Ectodermal cell (in vitro differentiated cells): Measurements from ENCODE around the gene TMTC2.

Experiments used
- H3K27ac ChIP-seq: 2 replicates; pipeline ENCODE4 v1.7.0; 2013; ENCODE audit warnings: mild to moderate bottlenecking, low read depth, low read length; ENCODE audit not compliant: insufficient read depth, poor library complexity, severe bottlenecking
- H3K27me3 ChIP-seq: 2 replicates; pipeline ENCODE4 v1.7.0; 2013; ENCODE audit warnings: mild to moderate bottlenecking, low read length; ENCODE audit not compliant: insufficient read depth, control insufficient read depth, poor library complexity, severe bottlenecking
- H3K36me3 ChIP-seq: one replicate; pipeline ENCODE4 v1.7.0; 2013; ENCODE audit warnings: low read length; ENCODE audit not compliant: control insufficient read depth, insufficient read depth
- H3K4me1 ChIP-seq: one replicate; pipeline ENCODE4 v1.7.0; 2013; ENCODE audit warnings: low read length; ENCODE audit not compliant: control insufficient read depth, insufficient read depth
- H3K4me3 ChIP-seq: 2 replicates; pipeline ENCODE4 v1.7.0; 2013; ENCODE audit warnings: low read depth, low read length, control low read depth; ENCODE audit not compliant: insufficient read depth
- H3K9me3 ChIP-seq: 2 replicates; pipeline ENCODE4 v1.7.0; 2013; ENCODE audit warnings: mild to moderate bottlenecking, low read length, moderate library complexity; ENCODE audit not compliant: control insufficient read depth
- WGBS, 2 experiments: methylation state at CpG; one replicate each; pipeline ENCODE4 v1.1.7; 2013; ENCODE audit warnings: missing lambda C conversion rate in 2 of 2; 5-methylcytosine and 5-hydroxymethylcytosine counted together

The TMTC2 gene

DNA sequence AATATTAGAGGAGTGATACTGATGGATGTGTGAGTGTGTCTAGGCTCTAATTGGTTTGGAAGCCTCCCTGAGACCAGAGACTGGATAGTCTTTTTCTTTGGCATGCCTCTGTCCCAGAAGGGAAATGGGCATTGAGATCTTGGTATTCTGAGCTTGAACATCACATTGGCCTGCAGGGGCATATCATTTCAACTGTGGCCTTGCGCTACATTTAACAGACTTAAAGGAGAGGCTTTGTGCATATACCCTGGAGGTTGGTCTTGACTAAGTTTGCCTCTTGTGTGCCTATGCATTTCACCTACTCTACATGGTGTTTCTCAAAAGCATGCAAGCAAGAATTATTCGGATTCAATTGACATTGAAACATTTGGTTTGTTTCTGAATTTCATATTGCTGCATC, 185.4 kb downstream of the TMTC2 start:
- WGBS, 2 experiments, result 95 to 98% methylated on average over 2 of the region's 2 CpGs
- Histone ChIP-seq H3K4me3 (no peak overlapping the region), H3K27ac (no peak overlapping the region), H3K4me1 (peaks cover 32% of the 10 kb centered on the region), H3K36me3 (no peaks in the 10 kb centered on the region), H3K27me3 (no peaks in the 10 kb centered on the region), H3K9me3 (no peaks in the 10 kb centered on the region)

DNA sequence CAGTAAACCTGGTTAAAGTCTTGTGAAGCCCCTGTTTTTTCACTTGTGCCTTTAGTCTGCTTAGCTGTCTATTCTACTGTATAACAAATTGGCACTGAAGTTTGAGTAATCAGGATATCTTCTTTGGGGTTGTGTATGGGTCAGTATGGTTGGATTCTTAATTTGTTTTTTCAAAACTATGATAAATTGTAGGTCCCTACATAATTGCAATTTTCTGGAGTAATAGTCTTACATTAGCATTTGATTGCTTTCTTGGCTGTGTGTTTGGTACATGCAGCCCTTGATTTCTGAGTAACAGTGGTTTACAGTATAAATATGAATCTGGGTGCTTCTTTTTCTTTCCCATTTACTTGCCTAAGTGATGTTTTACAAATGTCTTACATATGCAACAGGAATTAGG, 186.6 kb downstream of the TMTC2 start:
- Histone ChIP-seq H3K36me3 (no peaks in the 10 kb centered on the region), H3K4me1 (peaks cover 27% of the 10 kb centered on the region), H3K4me3 (no peak overlapping the region), H3K9me3 (no peaks in the 10 kb centered on the region), H3K27ac (no peak overlapping the region), H3K27me3 (no peaks in the 10 kb centered on the region)

DNA sequence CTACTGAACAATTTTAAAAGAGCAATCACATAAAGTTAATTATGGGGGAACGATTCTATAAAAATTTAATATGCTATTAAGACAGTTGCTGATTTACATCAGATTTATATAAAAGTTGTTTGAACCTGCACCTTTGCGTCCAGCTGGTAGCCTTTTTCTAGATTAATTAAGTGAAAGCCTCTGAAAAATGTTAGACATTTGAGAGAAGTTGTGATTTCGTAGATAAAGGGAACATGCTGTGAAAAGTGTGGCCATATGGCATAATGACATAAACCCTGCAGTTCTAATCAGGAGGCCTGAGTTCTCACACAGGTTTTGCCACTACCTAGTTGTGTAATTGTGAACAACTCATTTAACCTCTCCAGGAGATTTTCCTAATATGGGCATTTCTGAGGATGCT, 187.2 kb downstream of the TMTC2 start:
- H3K36me3 ChIP-seq, result no peaks in the 10 kb centered on the region
- H3K4me3 ChIP-seq, result no peak overlapping the region
- no peak overlapping the region for H3K27ac ChIP-seq
- H3K27me3 ChIP-seq, result no peaks in the 10 kb centered on the region
- no peaks in the 10 kb centered on the region for H3K9me3 ChIP-seq
- peaks cover 21% of the 10 kb centered on the region for H3K4me1 ChIP-seq
- 87 to 88% methylated on average over 2 to 3 of the region's 3 CpGs for WGBS, 2 experiments

DNA sequence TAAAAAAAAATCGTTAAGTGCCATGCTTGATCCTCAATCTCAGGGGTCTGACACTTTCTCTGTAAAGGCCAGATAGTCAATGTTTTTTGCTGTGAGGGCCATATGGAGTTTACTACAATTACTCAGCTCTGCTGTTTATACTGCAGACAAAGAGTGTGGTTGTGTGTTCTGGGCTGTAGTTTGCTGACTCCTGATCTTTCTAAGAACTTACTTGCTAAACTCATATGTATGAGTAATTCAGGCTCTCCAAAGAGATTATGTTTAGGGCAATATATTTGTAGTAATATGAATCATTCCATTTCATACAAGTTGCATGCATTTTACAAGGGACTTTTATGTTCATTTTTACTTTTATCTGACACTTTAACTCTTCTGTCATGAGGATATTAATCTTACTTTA, 188.2 kb downstream of the TMTC2 start:
- no peak overlapping the region for H3K27ac ChIP-seq
- H3K27me3 ChIP-seq, result no peaks in the 10 kb centered on the region
- no peaks in the 10 kb centered on the region for H3K36me3 ChIP-seq
- no peak overlapping the region for H3K4me3 ChIP-seq
- WGBS, 2 experiments, result 85 to 89% methylated on average over 1 of the region's 1 CpG
- peaks cover 20% of the 10 kb centered on the region for H3K4me1 ChIP-seq
- no peaks in the 10 kb centered on the region for H3K9me3 ChIP-seq

DNA sequence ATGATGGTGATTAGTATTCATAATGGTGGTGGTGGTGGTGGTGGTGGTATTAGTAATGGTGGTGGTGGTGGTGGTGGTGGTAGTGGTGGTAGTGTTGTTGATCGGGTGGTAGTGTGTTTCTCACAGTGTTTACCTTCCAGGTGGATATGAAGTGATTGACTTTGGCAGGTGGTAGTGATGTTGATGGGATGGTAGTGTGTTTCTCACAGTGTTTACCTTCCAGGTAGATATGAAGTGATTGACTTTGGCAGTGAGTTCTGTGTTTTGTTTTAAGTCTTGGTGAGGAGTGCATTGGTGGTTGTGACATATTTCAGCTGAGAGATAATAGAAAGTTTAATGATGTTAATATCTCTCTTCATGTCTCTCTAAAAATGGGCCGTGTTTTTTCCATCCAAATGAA, 189.4 kb downstream of the TMTC2 start:
- Histone ChIP-seq H3K36me3 (no peaks in the 10 kb centered on the region), H3K4me1 (peaks cover 9% of the 10 kb centered on the region), H3K9me3 (no peaks in the 10 kb centered on the region), H3K27ac (no peak overlapping the region), H3K4me3 (no peak overlapping the region), H3K27me3 (no peaks in the 10 kb centered on the region)
- 91 to 92% methylated on average over 1 to 2 of the region's 2 CpGs for WGBS, 2 experiments

DNA sequence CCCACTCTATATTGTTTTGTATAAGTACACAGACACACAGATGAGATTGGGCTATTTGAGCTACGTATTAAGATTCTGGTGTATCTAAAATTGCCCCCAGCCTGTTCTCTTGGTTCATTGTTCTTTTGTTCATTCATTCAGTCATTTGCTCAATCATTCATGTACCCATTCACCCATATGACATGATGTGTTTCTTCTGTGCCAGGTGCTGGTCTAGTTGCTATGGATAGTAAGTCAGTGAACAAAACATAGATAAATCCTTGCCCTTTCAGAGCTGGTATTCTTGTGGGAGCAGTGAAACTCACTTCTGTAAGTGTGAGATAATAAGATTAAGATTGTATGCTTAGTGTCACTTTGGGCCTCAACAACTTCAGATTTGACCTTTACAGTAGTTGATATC, 191.3 kb downstream of the TMTC2 start:
- no peaks in the 10 kb centered on the region for H3K9me3 ChIP-seq
- H3K4me1 ChIP-seq, result peaks cover 7% of the 10 kb centered on the region
- H3K4me3 ChIP-seq, result no peak overlapping the region
- no peaks in the 10 kb centered on the region for H3K36me3 ChIP-seq
- WGBS, 2 experiments, result 82 to 95% methylated on average over 1 of the region's 1 CpG
- H3K27me3 ChIP-seq, result no peaks in the 10 kb centered on the region
- H3K27ac ChIP-seq, result no peak overlapping the region

DNA sequence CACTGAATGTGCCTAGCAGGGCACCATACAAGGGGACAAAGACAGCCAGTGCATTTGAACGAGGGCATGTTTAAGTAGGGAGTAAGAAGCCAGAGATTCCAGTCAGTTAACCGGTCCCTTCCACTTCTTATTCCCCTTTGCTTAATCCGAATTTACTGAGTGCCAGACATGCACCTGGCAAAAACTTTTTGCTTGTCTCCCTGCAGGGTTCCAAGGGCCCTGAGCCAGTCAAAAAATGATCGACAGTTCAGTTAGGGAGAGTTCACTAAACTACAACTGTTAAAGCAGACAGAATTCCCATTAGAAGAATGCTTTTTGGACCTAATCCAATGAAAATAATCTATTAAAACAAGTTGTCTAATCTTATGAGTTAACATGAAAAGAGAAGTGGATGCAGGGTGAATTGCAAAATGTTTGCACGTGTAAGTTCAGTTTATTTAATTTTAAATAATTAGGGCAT, 193.8 kb downstream of the TMTC2 start:
- no peaks in the 10 kb centered on the region for H3K36me3 ChIP-seq
- WGBS, 2 experiments, result 71 to 75% methylated on average over 5 of the region's 5 CpGs
- peaks cover 10% of the 10 kb centered on the region for H3K4me1 ChIP-seq

DNA sequence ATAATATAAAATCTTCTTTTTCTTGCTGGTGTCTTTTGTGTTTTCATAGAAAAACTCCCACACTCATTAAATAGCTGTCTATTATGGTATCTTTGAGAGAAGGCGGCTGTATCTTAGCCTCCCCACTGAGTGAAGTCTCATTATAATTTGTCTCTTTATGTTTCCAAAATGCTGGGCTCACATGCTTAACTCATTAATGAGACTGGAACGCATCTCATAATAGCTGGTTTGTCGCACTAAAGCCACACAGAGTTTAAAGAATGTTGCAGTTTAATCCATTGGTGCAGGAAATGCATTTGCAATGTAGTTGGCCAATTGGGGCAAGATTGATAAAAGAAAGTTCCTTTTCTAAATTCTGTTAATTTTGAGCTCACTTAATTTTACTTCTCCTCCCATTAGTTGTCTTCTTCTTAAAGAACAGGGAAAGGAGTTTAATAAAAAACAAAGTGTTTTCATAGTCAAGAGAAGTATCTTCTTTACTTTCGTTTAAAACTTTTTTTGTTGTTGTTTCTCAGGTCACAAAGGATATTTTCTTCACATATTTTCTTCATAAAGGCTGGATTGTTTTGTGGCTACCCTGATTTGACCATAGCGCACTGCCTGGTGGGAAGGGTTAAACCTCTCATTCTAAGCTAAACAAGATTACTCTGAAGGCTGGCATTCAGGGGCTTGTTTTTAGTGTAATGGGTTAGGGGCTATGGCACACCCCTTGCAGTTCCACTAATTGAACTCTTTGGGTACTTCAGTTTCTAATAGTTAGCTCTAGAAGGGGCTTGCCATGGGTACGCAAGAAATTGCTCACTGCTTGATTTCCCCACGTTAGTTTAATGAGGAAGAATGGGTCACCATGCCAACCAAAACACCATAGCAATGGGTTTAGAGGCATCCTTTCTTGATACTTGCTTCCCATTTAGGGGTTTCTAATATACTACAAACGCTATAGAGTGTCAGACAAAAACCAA, 197.0 kb downstream of the TMTC2 start:
- Histone ChIP-seq H3K27ac (peak overlapping the region; percentile 64), H3K4me1 (peaks cover 10% of the 10 kb centered on the region)

More for the DNA sequence above, 193.8 kb downstream of the TMTC2 start:
- Histone ChIP-seq H3K27ac (no peak overlapping the region), H3K4me3 (no peak overlapping the region), H3K27me3 (no peaks in the 10 kb centered on the region), H3K9me3 (no peaks in the 10 kb centered on the region)

DNA sequence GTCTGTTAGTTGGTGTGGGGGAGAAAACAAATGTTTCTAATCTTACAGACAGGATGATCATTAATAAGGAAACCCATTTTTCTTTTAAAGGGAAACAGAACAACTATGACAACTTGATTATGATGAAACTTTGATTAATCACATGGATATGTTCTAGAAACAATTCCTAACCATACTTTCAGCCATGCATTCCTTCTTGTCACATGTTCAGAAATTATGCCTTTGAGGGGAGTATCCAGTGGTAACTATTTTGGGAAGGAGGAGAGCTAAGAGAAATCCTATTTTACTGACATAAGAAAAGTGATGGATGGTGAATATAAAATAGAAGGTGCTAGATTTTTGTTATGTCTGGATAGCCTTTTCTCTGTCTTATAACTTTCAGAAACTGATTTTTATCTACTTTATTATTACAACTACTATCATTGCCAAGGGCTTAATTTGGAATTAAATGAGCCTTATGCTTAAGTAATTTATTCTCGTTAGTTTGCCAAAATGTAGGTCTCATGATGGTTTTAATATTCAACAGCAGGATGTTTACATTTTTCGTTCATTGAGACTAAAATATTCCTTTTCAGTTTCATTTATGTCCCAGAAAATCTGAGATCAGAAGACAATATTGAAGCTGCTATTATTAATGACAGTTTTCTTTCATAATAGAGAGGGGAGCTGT, 200.1 kb downstream of the TMTC2 start:
- H3K27me3 ChIP-seq, result no peaks in the 10 kb centered on the region
- WGBS, 2 experiments, result 90 to 100% methylated on average over 2 of the region's 2 CpGs
- no peak overlapping the region for H3K27ac ChIP-seq
- H3K9me3 ChIP-seq, result no peaks in the 10 kb centered on the region
- H3K4me3 ChIP-seq, result no peak overlapping the region
- no peaks in the 10 kb centered on the region for H3K36me3 ChIP-seq
- H3K4me1 ChIP-seq, result peaks cover 10% of the 10 kb centered on the region

More for the DNA sequence above, 197.0 kb downstream of the TMTC2 start:
- Histone ChIP-seq H3K9me3 (no peaks in the 10 kb centered on the region), H3K4me3 (no peak overlapping the region), H3K27me3 (no peaks in the 10 kb centered on the region), H3K36me3 (no peaks in the 10 kb centered on the region)
- 62 to 78% methylated on average over 7 to 8 of the region's 8 CpGs for WGBS, 2 experiments

DNA sequence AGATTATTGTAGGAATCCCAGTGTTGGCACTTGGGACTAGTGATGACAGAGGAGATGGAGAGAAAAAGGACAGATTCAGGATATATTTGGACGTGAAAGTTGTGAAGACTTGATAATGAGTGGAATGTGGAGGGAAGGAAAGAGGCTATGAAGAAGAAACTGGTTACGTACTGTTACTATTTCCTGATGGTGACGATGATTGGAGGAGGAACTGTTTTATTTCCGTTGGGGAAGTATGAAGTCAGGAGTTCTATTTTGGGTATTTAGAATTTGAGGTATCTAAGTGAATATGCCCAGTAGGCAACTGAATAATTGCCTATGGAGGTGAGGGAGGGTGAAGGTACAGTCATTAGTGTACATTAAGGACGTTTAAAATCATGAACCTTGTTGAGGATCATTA, 207.2 kb downstream of the TMTC2 start:
- Histone ChIP-seq H3K27me3 (no peaks in the 10 kb centered on the region), H3K4me3 (no peak overlapping the region), H3K9me3 (no peaks in the 10 kb centered on the region), H3K36me3 (no peaks in the 10 kb centered on the region), H3K27ac (no peak overlapping the region), H3K4me1 (no peaks in the 10 kb centered on the region)
- WGBS, 2 experiments, result 94% methylated on average over 5 of the region's 5 CpGs
